HG02852 (cell line): ENCODE measurements around the gene AQP9.

ENCODE experiments used
- ATAC-seq: cut with Tn5 transposase; IDR thresholded peaks from one replicate; pipeline ENCODE4 v1.9.1; 2021; ENCODE audit warnings: mild to moderate bottlenecking, moderate library complexity; ENCODE audit not compliant: unreplicated experiment

The AQP9 gene

DNA sequence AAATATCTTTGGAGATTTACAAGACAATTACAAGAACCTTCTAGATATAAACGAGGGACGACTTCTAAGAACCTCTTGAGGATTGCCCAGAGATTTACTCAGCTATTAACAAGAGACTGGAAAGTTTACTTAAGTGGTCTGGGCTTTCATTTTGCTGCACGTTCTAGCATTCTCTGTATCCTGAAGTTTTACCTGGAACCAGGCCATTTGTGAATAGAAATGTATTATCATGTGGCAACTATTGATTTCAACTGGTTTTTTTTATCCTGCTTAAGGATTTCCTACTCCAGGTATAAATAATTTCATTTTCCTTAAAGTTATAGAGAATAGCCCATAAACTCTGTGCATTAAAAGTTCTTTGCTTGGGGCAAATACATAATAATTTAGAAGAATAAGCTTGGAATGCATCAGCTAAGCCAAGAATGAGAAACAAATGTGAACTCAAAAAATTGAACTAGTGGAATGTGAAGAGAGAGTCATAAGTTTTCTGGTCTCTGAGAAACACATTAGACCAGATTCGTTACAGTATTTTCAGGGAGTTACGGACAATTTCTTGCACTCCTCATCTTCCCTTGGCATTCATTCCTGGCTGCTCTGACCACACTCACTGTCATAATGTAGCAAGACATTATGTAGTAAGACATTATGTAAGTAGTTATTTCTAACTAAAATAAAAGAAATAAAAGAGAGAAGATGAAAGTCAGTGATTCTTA is 1.3 kb downstream of the AQP9 start:
- no peak for ATAC-seq

DNA sequence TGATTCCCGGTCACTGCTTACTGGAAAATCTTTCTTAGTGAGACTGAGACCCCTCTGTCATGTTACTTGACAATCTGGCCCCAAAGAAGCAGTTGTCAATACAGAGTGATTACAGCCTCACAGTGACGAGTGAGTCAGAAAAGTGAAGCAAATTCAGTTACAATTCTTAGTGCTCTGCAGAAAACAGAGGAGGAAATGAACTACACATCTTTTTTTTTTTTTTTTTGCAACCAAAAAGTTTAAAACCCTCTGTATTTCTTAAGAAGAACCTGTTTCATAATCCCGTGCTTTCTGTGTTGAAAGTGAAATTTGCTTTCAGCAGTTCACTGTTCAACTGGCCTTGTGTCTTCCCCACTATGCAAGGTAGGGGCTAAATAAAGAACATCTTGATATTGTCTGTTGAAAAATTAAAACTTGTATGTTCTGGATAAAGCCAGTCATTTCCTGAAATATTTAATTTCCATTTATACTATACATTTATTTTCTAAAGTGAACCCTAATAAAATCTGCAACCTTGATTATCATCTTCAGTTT is 1.9 kb downstream of the AQP9 start:
- ATAC-seq: no peak

DNA sequence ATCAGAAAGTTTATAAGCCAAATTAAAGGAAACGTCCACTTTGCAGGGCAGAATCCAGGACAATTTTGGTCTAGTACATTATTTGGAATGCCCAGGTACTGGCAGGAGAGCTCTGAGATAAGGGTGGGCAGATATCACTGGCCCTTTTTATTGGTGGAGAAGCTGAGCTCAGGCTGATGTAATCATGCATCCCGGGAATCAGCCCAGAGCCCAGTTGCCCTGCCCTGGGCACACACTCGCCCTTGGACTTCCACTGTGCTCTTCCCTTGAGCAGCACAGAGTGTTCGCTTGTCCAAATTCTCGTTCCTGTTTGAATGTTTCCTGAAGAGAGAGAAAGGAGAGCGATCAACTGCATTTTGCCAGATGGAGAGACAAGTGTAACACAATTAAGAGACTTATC is 3.7 kb downstream of the AQP9 start:
- ATAC-seq: no peak

DNA sequence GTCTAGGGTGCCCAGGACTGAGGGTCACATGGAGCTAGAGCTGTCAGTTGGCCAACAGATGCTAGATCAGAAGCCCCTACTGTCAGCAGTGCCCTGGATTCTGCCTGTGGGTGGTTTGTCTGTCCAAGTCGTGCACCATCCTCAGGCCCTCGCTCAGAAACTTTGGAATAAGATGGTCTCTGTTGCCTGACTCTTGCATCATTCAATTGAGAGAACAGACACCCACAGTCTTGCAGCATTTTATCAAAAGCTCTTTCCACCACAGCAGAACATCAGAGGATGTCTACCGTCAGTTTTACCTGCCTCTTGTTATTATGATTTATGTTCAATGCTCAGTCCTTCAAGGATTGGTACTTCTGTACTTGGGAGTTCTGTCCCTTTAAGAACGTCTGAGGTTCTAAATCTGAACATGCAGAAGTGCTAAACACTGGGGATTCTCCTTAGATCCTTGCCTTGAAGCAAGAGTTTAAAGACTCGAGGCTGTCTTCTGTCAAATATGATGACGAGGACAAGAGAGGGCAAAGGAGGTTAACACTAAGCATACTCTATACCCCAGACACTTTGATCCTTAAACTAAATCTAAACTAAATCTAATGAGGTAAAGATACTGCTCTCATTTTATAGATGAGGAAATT is 4.8 kb downstream of the AQP9 start:
- no peak for ATAC-seq

DNA sequence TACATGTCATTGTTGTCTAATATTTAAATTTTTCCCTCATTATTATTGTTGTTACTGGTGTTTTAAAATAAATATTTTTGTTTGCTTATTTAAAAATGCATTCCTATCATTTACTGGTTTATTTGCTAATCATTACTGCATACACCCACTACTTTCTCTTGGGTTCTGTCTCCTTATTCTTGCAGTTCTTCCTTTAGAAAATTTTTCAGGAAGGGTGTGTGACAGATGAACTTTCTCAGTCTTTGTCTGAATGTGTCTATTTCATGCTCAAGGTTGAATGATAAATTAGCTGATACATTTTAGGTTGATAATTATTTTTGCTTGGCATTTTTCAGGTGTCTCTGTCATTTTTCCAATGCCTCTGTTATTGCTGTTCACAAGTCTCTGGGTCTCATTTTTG is 7.4 kb downstream of the AQP9 start:
- no peak for ATAC-seq

DNA sequence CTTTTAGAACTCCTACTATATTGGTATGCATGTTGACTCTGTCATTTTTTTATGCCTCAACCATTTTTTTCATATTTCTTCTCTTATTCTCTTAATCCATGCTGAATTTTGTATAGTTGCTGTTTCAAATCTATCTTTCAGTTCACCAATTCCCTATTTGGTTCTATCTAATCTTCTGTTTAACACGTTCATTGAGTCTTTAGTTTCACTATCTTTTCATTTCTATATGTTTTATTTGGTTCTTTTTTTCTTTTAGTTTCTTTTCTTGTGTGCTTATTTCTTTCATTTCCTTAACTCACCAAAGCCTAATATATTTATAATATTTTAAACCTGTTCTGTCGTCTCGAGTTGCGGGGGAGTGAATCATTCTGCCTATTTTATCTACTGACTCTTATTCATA is 8.0 kb downstream of the AQP9 start:
- no peak for ATAC-seq

DNA sequence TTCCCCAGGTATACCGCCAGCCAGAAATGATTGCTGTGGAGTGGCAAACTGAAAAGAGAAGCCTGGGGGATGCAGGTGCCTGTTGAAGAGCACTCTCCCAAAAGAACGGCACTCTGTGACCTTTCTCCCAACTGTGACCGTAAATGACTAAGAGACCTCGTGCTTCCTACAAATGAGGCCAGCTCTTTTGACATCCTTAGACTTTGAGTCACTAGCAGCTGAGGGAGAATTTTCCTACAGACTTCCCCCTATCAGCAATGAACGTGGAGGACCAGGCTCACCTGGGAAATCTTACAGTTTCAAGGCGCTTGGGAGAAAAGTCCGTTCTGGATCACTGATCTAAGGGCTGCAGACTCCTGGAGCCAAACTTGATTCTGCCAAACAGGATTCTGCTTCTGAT is 8.6 kb downstream of the AQP9 start:
- ATAC-seq: no peak

DNA sequence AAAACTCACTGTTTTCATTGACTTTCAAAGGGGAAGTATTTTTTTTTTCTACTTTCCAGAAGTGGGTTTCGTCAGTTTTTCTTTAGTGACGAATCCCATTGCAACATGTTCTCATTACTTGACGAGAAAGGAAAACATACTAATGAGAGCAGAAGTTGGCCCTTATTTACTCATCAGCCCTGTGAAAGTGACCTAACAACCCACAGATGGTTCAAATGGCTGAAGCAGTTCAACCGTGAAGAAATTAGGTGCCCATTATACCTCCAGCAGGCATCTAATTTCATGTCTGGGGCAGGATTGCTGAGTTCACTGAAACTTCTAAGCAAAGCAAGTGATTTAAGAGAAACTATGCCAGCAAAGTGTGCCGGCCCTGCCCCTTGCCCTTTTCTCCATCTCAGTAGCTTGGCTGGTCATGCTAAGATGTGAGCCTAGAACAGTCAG is 9.0 kb downstream of the AQP9 start:
- no peak for ATAC-seq

DNA sequence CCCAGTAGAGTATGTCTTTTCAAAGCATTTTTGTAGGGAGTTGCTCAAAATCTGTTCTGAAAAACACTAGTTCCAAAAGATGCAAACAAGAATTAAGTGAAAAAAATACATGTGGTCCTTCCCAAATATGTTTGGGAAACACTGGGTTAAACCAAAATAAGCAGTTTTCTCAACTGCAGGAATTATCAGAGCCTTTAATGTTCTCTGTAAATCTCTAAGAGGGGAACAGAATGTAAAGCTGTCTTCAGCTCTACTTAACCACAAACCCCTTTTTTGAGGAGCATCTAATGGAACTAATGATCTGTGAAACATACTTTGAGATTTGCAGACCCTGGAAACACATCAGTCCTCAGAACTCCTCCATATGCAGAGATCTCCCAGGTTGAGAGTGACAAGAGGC is 9.9 kb downstream of the AQP9 start:
- ATAC-seq: no peak

DNA sequence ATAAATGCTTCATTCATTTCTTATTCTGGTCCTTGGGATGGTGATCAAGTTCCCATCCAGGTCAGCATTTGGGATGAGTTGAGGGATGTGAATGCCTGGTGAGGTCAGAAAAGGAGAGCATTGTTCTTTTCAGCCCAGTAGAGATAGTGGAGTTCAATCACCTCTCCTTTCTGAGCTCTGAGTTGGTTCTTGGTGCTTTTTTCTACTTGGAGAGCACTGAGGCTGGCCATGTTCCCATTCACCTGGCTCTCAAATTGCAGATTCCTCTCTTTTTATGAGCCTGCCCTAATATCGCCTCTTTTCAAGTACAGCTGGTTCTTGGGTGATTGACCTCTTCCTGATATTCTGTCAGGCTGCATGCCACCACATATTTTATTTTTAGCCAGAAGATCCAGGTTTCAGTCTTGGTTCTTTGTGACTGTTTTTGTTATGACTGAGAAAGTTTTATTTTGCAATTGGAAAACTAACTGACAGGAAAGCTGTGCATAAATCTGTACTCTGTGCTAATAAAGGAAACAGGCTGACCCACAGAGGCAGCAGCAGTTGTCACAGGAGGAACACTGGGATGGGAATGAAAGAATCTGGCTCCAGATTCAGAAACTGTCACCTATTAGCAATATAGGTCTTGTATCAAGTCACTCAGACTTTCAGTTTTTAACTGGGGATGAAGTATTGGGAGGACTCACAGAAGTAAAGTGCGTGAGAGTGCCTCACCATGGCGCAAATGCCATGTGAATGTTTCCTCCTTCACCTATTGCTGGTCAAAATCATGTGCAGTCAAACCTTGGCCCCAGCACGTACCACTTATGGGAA is 10.7 kb downstream of the AQP9 start:
- no peak for ATAC-seq

DNA sequence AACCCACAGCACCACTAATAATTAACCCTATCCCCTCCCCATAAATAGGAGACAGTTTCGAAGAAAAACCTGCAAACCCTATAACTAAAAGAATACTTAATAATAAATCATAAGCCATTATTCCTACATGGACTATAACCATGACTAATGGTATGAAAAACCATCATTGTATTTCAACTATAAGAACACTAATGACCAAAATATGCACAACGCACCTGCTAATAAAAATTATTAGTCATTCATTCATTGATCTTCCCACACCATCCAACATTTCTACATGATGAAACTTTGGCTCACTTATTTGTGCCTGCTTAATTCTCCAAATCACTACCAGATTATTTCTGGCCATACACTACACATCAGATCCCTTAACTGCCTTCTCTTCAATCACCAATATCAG is 16.6 kb downstream of the AQP9 start:
- ATAC-seq: no peak

DNA sequence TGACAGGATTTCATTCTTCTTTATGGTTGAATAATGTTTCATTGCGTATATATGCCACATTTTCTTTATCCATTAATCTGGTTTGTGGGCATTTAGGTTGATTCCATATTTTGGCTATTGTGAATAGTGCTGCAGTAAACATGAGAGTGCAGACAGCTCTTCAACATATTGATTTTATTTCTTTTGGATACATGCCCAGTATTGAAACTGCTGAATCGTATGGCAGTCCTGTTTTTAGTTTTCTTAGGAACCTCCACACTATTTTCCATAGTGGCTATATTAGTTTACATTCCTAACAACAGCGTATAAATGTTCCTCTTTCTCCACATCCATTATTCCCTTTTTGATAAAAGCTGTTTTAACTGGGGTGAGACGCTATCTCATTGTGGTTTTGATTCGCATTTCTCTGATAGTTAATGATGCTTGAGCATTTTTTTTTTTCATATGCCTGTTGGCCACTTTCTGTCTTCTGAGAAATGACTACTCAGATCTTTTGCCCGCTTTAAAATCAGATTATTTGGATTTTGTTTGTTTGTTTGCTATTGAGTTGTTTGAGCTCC is 21.7 kb downstream of the AQP9 start:
- ATAC-seq: no peak

DNA sequence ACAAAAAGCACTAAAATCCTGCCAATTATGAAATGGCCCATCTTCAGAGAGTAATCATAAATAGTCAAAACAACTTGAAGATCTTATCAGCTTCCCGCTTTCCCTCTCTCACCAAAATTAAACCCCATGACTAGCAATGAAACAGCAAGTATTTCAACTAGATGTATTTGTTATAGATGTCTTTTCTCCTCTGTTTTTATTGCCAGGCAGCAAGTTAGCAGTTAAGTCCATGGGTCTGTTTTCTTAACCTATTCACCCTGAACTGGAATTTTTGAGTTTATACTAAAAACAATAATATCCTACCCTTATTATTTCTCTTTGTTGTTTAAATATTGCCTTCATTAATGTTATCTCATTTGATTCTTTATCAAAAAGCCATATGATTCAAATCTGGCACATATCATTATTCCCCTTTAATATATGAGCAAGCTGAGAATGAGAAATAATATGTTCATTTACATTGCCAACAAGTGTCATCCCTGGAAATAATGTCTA is 23.3 kb downstream of the AQP9 start:
- no peak for ATAC-seq

DNA sequence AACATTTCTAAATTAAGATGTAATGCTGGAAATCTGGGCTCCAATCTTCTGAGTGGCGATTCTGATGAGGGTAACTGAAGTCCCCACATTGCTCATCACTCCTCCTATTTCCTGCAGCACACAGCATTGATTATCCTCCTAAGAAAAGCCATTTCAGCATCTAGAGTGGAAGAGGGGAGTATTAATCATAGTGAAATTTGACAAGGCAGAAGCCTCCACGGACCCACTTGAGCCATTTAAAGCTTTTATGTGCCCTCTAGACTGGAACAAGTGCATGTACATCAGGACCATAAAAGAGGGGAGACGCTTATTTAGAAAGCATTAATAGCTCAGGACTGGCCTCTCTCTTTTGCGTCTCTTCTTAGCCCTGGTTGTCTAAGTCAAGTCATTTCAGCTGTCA is 25.8 kb downstream of the AQP9 start:
- no peak for ATAC-seq

DNA sequence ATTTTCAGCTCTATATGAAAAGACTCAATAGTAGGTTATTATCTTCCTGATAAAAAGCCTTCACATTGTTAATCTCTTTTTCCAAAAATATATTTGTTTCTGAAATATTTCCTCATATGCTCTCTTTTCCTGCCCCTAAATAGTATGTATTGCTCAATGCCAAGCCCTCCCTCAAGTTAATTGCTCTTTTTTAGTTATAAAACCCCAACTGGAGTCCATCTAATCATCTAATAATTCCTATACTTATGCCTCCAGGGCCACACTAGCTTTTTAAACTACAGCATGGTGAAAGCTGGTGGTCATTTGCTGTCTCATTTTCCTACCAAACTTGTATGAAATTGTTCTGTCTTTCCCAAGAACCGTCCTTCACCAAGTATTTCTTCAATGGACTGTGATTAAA is 26.7 kb downstream of the AQP9 start:
- ATAC-seq: no peak

DNA sequence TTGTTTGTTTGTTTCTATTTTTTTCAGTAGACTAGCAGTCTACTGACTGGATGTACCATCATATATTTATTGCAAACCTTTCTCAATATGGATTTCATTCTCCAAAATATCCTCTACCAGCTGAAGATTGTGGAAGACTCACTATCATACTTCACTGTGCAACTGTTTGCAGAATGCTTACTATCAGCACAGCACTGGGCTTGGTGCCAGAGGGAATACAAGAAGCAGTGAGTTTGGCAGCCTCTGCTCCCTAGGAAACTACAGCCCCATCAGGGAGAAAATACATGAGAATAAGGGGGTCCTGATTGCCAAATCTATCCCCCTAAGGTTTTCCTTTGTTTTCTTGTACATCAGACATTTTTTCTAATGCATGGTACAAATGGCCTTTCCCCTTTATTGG is 27.5 kb downstream of the AQP9 start:
- ATAC-seq: no peak

DNA sequence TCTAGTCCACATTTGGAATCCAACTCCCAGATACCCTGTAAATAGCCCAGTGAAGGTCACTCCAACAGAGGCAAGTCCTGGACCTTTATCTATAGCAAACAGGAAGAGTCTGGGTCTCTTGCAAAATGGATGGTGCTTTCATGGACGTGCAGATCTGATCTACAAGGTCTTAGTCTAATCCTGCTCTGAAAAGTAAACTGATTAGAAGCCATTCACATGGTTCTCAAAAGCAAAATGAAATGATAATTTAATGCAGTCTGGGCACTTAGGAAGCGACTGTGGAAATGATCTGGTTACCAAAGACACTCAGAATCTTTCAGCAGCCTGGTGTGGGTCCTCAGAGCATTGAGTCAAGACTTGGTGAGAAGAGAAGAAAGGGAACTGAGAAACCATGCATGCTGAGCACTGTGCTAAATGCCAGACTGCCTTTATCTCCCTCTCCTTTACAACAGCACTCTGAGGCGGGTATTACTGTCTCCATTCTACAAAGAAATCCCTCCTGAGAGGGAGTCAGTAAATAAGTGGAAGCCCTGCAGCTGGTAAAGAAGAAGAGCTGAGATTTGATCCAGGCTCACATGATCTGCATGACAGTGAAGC is 29.0 kb downstream of the AQP9 start:
- ATAC-seq: no peak

DNA sequence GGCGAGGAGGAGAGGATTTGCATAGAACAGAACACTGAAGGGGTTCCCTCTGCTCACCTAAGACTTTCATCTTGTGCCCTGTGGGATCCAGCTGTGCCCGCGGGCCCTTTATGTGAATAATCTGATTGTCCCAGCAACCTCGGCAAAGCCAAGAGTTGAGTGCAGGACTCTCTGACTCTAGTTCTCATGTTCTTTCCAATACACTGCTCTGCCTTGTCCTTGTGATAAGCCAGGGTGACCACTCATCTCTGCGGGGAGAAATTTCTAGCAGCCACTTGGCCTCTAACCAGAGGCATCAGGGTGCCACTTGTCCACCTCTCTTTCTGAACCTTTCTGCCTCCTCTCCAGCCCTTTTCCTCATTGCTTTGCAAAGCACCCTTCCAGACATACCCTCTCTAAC is 31.8 kb downstream of the AQP9 start:
- ATAC-seq: no peak

DNA sequence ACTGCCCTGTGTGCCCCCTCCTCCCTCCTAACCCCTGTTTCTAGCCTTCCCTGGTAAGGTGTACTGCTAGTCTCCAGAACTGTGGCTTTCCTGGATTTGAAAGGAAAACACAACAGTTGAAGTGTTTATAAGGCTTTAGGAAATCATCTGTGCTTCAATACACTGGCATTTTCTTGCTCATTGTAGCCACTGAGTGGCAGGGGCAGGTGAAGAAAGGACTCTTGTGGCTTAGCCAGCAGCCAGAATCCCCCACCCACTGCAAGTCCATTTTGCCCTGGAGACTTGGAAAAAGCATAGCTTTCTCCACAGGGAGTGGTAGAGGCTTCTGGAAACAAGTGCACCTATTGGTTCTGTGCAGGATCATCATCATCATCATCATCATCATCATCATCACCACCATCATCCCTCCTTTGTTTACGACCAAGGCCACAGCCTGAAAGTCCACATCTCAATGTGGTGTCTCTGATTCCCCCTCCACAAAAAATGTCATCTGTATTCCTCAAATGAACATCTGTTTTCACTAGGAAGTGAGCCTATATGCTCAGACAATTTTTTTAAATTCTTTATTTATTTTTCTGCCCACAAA is 33.4 kb downstream of the AQP9 start:
- ATAC-seq: no peak

DNA sequence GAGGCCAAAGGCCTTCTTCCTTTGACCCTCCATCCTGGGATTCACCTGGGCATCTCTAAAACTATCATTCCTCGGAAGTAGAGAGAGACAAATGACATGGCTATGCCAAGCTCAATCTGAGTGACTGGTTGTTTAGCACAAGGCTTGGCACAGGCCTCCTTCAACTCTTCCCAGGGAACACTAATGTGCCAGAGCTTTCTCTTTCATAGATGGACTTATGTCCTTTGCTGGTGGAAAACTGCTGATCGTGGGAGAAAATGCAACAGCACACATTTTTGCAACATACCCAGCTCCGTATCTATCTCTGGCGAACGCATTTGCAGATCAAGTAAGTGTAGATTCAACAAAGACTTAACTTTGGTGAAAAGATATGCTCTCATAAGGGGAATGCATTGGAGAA is 36.5 kb downstream of the AQP9 start:
- no peak for ATAC-seq

DNA sequence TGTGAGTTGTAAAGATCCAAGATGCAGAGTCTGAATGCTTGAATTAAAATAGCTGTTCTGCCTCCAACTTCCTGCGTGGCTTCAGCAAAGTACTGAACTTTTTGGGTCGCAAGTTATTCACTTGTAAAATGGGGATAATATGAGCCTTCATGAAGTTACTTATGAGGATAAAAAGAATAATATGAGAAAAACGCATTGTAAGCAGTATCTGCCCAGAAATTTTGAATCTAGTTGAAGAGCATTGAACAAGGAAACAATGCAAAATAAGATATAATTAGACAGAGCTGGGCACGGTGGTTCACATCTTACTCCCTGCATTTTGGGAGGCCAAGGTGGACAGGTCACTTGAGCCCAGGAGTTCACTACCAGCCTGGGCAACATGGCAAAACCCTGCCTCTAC is 37.8 kb downstream of the AQP9 start:
- ATAC-seq: no peak
